ENCODE results near the gene SMCO1.
"Not testable (repeated sequence)": the region's sequence is repeated elsewhere in the genome, so short reads cannot be mapped to it uniquely, and the experiment has no call there.

Gene SMCO1

DNA sequence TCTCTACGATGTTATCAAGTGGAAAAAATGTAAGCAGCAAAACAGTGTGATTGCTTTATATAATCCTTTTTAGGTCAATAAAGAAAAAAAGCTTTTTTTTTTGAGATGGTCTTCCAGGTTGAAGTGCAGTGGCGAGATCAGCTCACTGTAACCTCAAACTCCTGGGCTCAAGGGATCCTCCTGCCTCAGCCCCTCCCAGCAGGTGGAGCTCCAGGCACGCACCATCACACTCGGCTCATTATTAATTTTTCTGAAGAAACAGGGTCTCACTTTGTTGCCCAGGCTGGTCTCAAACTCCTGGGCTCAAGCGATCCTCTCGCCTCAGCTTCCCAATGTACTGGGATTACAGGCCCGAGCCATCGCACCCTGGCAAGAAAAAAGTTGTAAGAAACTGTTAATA, 28.9 kb downstream of the SMCO1 start:
- DNase-seq = no peak

DNA sequence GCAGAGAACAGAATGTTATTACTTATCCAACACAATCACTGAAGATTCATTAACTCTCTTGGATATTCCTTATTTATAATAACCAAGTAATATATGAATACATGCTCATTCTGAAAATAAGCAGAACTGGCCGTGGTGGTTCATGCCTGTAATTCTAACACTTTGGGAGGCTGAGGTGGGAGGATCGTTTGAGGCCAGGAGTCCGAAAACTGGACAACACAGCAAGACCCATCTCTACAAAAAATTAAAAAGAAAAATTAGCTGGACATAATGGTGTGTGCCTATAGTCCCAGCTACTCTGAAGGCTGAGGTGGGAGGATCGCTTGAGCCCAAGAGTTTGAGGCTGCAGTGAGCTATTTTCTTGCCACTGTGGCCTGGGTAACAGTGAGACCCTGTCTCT, 37.5 kb downstream of the SMCO1 start:
- no peak for DNase-seq

DNA sequence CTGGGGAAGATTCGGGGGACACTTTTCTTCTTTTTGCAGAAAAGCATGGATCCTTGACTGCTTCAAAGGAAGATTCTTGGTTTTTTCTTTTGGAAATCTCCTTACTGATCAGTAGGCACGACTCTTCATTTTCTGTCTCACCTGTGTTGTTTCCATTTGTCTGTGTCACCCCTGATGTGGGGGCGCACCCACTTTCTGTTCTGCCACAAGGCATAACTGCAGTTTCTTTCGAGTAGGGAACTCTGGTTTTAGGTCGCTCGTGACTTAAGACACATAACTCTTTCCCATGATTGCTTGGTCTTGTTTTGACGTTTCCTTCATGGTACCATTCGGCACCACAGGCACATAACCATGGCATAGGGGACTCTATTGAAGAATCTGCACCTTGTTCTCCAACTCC, 42.9 kb downstream of the SMCO1 start:
- DNase-seq = no peak

DNA sequence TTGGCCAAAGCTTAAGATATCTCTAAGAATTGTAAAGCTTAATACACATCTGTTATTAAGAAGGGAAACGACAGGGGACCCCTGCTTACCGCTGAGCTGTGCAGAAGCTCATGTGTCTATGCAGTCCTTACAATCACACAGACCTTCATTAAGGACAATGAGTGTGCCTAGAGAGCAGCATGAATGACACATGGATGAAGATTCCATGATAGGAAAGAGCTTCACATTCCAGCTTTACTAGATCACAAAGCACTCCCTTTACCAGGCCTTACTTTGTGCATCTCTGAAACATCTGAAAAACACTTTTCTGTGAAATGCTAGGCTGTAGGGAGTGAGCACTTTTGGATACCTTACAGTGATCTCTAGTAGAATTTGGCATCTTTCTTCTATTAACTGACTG, 43.6 kb downstream of the SMCO1 start:
- DNase-seq = no peak

DNA sequence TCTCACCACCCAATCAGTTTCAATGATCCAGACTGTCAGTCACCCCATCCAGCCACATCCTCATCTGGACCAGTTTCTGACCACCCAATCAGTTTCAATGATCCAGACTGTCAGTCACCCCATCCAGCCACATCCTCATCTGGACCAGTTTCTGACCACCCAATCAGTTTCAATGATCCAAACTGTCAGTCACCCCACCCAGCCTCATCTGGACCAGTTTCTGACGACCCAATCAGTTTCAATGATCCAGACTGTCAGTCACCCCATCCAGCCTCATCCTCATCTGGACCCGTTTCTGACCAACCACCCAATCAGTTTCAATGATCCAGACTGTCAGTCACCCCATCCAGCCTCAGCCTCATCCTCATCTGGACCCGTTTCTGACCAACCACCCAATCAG, 45.0 kb downstream of the SMCO1 start:
- DNase-seq = not testable (repeated sequence)

DNA sequence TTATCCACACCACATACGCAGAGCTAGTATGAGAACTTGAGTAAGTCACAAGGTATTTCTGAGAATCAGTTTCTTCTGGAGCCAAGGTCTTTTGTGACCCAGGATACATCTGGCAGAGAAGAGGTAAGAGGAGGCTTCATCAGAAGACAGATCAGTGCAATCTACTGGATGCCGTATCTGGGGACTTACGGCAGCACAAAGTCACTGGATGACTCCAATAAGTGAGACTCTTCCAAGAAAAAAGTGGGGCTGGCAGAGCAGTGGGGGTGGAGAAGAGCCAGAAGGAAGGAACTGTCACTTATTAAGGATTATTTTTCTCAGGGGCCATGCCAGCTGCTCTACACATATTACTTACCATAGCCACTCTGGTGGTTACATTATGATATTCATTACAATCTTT, 51.3 kb downstream of the SMCO1 start:
- no peak for DNase-seq

DNA sequence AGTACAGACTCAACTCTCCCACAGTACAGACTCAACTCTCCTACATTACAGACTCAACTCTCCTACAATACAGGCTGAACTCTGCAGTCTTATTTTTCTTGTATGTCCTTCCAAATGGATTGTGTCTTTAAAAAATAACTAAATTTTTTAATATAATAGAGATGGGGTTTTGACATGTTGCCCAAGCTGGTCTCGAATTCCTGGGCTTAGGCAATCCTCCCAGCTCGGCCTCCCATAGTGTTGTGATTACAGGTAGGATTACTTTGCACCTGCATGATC, 51.7 kb downstream of the SMCO1 start:
- DNase-seq = no peak

DNA sequence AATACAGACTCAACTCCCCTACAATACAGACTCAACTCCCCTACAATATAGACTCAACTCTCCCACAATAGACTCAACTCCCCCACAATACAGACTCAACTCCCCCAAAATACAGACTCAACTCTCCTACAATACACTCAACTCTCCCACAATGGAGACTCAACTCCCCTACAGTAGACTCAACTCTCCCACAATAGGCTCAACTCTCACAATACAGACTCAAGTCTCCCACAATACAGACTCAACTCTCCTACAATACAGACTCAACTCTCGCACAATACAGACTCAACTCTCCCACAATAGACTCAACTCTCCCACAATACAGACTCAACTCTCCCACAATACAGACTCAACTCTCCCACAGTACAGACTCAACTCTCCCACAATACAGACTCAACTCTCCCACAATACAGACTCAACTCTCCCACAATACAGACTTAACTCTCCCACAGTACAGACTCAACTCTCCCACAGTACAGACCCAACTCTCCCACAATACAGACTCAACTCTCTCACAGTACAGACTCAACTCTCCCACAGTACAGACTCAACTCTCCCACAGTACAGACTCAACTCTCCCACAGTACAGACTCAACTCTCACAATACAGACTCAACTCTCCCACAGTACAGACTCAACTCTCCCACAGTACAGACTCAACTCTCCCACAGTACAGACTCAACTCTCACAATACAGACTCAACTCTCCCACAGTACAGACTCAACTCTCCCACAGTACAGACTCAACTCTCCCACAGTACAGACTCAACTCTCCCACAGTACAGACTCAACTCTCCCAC, 52.3 kb downstream of the SMCO1 start:
- DNase-seq = not testable (repeated sequence)

DNA sequence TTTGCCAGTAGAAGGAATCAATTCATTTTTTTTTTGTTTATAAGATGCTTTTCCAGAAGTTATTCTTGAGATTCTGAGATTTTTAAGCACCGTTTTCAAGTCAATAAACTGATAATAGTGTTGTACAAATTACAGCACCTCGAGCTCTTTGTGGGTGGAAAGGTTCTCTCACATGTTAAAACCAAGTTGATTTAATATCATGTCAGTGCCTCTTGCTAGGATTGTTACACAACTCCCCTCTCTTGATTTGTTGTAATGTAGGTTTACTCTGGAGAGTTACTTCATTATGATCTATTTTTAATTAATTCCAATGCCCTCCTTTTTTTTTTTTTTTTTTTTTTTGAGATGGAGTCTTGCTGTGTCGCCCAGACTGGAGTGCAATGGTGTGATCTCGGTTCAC, 57.1 kb downstream of the SMCO1 start:
- DNase-seq = no peak

DNA sequence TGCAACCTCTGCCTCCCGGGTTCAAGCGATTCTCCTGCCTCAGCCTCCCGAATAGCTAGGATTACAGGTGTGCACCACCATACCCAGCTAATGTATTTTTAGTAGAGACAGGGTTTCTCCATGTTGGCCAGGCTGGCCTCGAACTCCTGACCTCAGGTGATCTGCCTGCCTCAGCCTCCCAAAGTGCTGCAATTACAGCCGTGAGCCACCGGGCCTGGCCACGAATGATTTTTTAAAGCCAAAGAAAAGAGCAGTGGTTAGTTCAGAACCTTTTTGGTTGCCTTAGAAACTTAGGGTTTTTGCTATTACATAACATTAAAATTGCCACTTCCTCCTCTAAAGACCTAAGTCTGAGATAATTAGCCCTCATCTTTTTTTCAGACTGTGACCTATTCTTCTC, 57.7 kb downstream of the SMCO1 start:
- DNase-seq = not testable (repeated sequence)
